GM12875 (cell line): ENCODE results near the gene PYROXD2.

ENCODE experiments used
- H3K4me3 ChIP-seq: one replicate; pipeline ENCODE4 v1.5.1; 2011; ENCODE audit warnings: low read depth, low read length, control low read depth
- CTCF ChIP-seq: IDR thresholded peaks from 2 replicates; pipeline ENCODE4 v1.5.1; 2011; ENCODE audit warnings: low read depth, mild to moderate bottlenecking, control low read depth, inconsistent platforms, low read length, moderate library complexity, borderline replicate concordance; ENCODE audit not compliant: insufficient read depth

The PYROXD2 gene

GRCh38 chr10:98364432-98365102, 50.4 kb downstream of the PYROXD2 start:
- no peak overlapping the region for H3K4me3 ChIP-seq
- TF ChIP-seq CTCF = no peak

- no peak for TF ChIP-seq CTCF
- H3K4me3 ChIP-seq = no peak overlapping the region
These were observed 51.8 kb downstream of the PYROXD2 start for GRCh38 chr10:98363220-98363619.

GRCh38 chr10:98361131-98362025, 53.6 kb downstream of the PYROXD2 start:
- H3K4me3 ChIP-seq = no peak overlapping the region

GRCh38 chr10:98357194-98357822, 57.7 kb downstream of the PYROXD2 start:
- no peak overlapping the region for H3K4me3 ChIP-seq
- TF ChIP-seq CTCF = no peak

More at GRCh38 chr10:98361131-98362025, 53.6 kb downstream of the PYROXD2 start:
- no peak for TF ChIP-seq CTCF

- no peak overlapping the region for H3K4me3 ChIP-seq
- no peak for TF ChIP-seq CTCF
These were observed 60.5 kb downstream of the PYROXD2 start for GRCh38 chr10:98354491-98354890.

GRCh38 chr10:98353170-98353569, 61.8 kb downstream of the PYROXD2 start:
- no peak overlapping the region for H3K4me3 ChIP-seq
- no peak for TF ChIP-seq CTCF
